Neural cell (in vitro differentiated cells): ENCODE results near the gene HDAC4.

Source experiments
- MXI1 ChIP-seq: fragments of 450-650 bp; conservative IDR thresholded peaks from 2 replicates; pipeline ENCODE4 v1.6.1; 2014; ENCODE audit warnings: antibody characterized with exemption, mild to moderate bottlenecking; ENCODE audit not compliant: poor library complexity, severe bottlenecking
- POLR2AphosphoS5 ChIP-seq: IDR thresholded peaks from 2 replicates; pipeline ENCODE4 v1.6.1; 2012
- TF ChIP-seq, protein P1 (sequence below): IDR thresholded peaks from 2 replicates; pipeline ENCODE4 v1.6.1; 2012; ENCODE audit warnings: borderline replicate concordance
- TF ChIP-seq, protein P2 (sequence below): fragments of 450-650 bp; IDR thresholded peaks from 2 replicates; pipeline ENCODE4 v1.5.1; 2014; ENCODE audit warnings: antibody characterized with exemption, mild to moderate bottlenecking, moderate library complexity; ENCODE audit not compliant: poor library complexity, severe bottlenecking

DNA sequence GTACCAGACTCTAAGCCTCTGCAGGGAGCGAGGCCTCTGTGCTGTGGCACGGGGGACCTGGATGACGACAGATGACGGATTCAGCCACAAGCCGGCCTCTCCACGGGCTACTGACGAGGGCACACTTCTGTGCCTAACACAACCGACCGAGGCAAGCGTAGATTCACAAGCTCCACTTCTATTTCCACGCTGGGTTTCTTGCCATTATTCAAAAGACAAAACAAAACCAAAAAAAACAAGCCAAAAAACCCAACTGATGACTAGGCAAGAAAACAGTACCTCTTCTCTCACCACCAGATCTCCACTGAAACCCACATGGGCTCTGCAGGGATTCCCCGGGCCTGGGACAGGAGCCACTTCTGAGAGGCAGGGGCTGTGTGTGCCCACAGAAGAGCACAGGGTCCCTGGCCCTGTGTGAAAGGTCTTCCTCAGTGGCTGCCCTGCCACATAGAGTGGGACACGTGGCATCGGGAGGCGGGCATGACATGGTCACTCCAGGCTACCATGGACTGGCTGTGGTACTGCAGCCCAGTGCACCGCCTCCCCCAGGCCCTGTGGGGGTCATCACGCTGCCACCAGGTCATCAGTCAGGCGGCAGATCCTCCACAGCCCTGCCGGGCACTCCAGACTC, 254.7 kb downstream of the HDAC4 start:
- TF ChIP-seq MXI1 (no peak), POLR2AphosphoS5 (no peak)
- TF ChIP-seq, protein P1, sequence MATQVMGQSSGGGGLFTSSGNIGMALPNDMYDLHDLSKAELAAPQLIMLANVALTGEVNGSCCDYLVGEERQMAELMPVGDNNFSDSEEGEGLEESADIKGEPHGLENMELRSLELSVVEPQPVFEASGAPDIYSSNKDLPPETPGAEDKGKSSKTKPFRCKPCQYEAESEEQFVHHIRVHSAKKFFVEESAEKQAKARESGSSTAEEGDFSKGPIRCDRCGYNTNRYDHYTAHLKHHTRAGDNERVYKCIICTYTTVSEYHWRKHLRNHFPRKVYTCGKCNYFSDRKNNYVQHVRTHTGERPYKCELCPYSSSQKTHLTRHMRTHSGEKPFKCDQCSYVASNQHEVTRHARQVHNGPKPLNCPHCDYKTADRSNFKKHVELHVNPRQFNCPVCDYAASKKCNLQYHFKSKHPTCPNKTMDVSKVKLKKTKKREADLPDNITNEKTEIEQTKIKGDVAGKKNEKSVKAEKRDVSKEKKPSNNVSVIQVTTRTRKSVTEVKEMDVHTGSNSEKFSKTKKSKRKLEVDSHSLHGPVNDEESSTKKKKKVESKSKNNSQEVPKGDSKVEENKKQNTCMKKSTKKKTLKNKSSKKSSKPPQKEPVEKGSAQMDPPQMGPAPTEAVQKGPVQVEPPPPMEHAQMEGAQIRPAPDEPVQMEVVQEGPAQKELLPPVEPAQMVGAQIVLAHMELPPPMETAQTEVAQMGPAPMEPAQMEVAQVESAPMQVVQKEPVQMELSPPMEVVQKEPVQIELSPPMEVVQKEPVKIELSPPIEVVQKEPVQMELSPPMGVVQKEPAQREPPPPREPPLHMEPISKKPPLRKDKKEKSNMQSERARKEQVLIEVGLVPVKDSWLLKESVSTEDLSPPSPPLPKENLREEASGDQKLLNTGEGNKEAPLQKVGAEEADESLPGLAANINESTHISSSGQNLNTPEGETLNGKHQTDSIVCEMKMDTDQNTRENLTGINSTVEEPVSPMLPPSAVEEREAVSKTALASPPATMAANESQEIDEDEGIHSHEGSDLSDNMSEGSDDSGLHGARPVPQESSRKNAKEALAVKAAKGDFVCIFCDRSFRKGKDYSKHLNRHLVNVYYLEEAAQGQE, result no peak
- TF ChIP-seq, protein P2, sequence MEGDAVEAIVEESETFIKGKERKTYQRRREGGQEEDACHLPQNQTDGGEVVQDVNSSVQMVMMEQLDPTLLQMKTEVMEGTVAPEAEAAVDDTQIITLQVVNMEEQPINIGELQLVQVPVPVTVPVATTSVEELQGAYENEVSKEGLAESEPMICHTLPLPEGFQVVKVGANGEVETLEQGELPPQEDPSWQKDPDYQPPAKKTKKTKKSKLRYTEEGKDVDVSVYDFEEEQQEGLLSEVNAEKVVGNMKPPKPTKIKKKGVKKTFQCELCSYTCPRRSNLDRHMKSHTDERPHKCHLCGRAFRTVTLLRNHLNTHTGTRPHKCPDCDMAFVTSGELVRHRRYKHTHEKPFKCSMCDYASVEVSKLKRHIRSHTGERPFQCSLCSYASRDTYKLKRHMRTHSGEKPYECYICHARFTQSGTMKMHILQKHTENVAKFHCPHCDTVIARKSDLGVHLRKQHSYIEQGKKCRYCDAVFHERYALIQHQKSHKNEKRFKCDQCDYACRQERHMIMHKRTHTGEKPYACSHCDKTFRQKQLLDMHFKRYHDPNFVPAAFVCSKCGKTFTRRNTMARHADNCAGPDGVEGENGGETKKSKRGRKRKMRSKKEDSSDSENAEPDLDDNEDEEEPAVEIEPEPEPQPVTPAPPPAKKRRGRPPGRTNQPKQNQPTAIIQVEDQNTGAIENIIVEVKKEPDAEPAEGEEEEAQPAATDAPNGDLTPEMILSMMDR, result no peak
